WTC11 (cell line): ENCODE results near the gene OR10G8. TPM values are rescaled to one million over a fixed set of nuclear protein-coding genes. Genes with fewer than 3 reads are reported as not detected.

Experiments
- ATAC-seq: fragments of 200-7000 bp; cut with Tn5 transposase; 2 replicates; pipeline ENCODE4 v1.10.0; 2021; ENCODE audit warnings: mild to moderate bottlenecking, moderate library complexity
- CTCF ChIA-PET: fragments of 300-600 bp; sonication (Branson Sonifier 250); formaldehyde crosslinking; loops from one replicate; lab custom pipeline; 2021; ENCODE audit warnings: antibody characterized with exemption; lab: Charles Lee
- POLR2A ChIA-PET: fragments of 350-600 bp; sonication (Branson Sonifier 250); formaldehyde crosslinking; loops from one replicate; lab custom pipeline; 2021; ENCODE audit warnings: antibody characterized with exemption; lab: Charles Lee
- DNase-seq: peaks from one replicate; pipeline ENCODE4 v3.0.0; 2021; ENCODE audit warnings: low spot score
- H3K27ac Mint-ChIP-seq: 2 replicates; pipeline ENCODE4 v1.8.0; 2021; ENCODE audit warnings: mixed read lengths
- H3K27me3 Mint-ChIP-seq: 2 replicates; pipeline ENCODE4 v1.8.0; 2021; ENCODE audit warnings: low read depth, mild to moderate bottlenecking, moderate library complexity, mixed read lengths
- H3K36me3 Mint-ChIP-seq: 2 replicates; pipeline ENCODE4 v1.8.0; 2021; ENCODE audit warnings: mixed read lengths
- H3K4me1 Mint-ChIP-seq: 2 replicates; pipeline ENCODE4 v1.8.0; 2022; ENCODE audit warnings: mixed read lengths
- H3K4me3 Mint-ChIP-seq: 2 replicates; pipeline ENCODE4 v1.8.0; 2021; ENCODE audit warnings: mild to moderate bottlenecking, moderate library complexity, mixed read lengths
- H3K9me3 Mint-ChIP-seq: 2 replicates; pipeline ENCODE4 v1.8.0; 2021; ENCODE audit warnings: mixed read lengths
- ATF1 ChIP-seq: sonication (generic); formaldehyde crosslinking; IDR thresholded peaks from 2 replicates; pipeline ENCODE4 v1.8.1; 2023; ENCODE audit warnings: mild to moderate bottlenecking, moderate library complexity, missing genetic modification reagents
- CREM ChIP-seq: sonication (generic); formaldehyde crosslinking; IDR thresholded peaks from 2 replicates; pipeline ENCODE4 v1.8.1; 2022; ENCODE audit warnings: mild to moderate bottlenecking, missing genetic modification reagents, moderate library complexity
- ELF4 ChIP-seq: sonication (generic); formaldehyde crosslinking; IDR thresholded peaks from 2 replicates; pipeline ENCODE4 v1.8.1; 2022; ENCODE audit warnings: low read depth, mild to moderate bottlenecking, moderate library complexity, missing genetic modification reagents
- ETV6 ChIP-seq: sonication (generic); formaldehyde crosslinking; IDR thresholded peaks from 2 replicates; pipeline ENCODE4 v1.8.1; 2022; ENCODE audit warnings: mild to moderate bottlenecking, missing genetic modification reagents
- FOXJ3 ChIP-seq: sonication (generic); formaldehyde crosslinking; IDR thresholded peaks from 2 replicates; pipeline ENCODE4 v1.9.0; 2021; ENCODE audit warnings: missing genetic modification reagents, mild to moderate bottlenecking, borderline replicate concordance
- GABPB1 ChIP-seq: sonication (generic); formaldehyde crosslinking; IDR thresholded peaks from 2 replicates; pipeline ENCODE4 v1.8.1; 2023; ENCODE audit warnings: mild to moderate bottlenecking, missing genetic modification reagents
- JAZF1 ChIP-seq: fragments of 250-450 bp; sonication (Bioruptor Pico); IDR thresholded peaks from 2 replicates; pipeline ENCODE4 v1.9.0; 2021; ENCODE audit warnings: moderate library complexity, mild to moderate bottlenecking, inconsistent platforms
- KAT7 ChIP-seq: sonication (generic); formaldehyde crosslinking; IDR thresholded peaks from 2 replicates; pipeline ENCODE4 v1.8.1; 2023; ENCODE audit warnings: missing genetic modification reagents, mild to moderate bottlenecking, borderline replicate concordance
- MYBL2 ChIP-seq: sonication (generic); formaldehyde crosslinking; IDR thresholded peaks from 2 replicates; pipeline ENCODE4 v1.8.1; 2023; ENCODE audit warnings: mild to moderate bottlenecking, moderate library complexity, missing genetic modification reagents
- NFATC4 ChIP-seq: fragments of 250-450 bp; sonication (Bioruptor Pico); IDR thresholded peaks from 2 replicates; pipeline ENCODE4 v1.9.0; 2021; ENCODE audit warnings: mild to moderate bottlenecking
- NFE2L1 ChIP-seq: sonication (generic); formaldehyde crosslinking; IDR thresholded peaks from 2 replicates; pipeline ENCODE4 v1.8.1; 2023; ENCODE audit warnings: missing genetic modification reagents
- NR2C2 ChIP-seq: sonication (generic); formaldehyde crosslinking; IDR thresholded peaks from 2 replicates; pipeline ENCODE4 v1.8.0; 2022; ENCODE audit warnings: mild to moderate bottlenecking, missing genetic modification reagents
- PRRX2 ChIP-seq: fragments of 250-450 bp; sonication (Bioruptor Pico); IDR thresholded peaks from 2 replicates; pipeline ENCODE4 v1.8.0; 2021; ENCODE audit warnings: mild to moderate bottlenecking
- RELA ChIP-seq: sonication (generic); formaldehyde crosslinking; IDR thresholded peaks from 2 replicates; pipeline ENCODE4 v1.8.1; 2022; ENCODE audit warnings: missing genetic modification reagents, mild to moderate bottlenecking, borderline replicate concordance
- RORB ChIP-seq: fragments of 250-450 bp; sonication (Bioruptor Pico); IDR thresholded peaks from 2 replicates; pipeline ENCODE4 v1.9.0; 2021; ENCODE audit warnings: mild to moderate bottlenecking
- SMAD3 ChIP-seq: sonication (generic); formaldehyde crosslinking; IDR thresholded peaks from 2 replicates; pipeline ENCODE4 v1.8.0; 2022; ENCODE audit warnings: missing genetic modification reagents, mild to moderate bottlenecking, borderline replicate concordance
- SMAD4 ChIP-seq: sonication (generic); formaldehyde crosslinking; IDR thresholded peaks from 2 replicates; pipeline ENCODE4 v1.8.0; 2022; ENCODE audit warnings: mild to moderate bottlenecking, missing genetic modification reagents
- TCF7 ChIP-seq: sonication (generic); formaldehyde crosslinking; IDR thresholded peaks from 2 replicates; pipeline ENCODE4 v1.8.0; 2022; ENCODE audit warnings: mild to moderate bottlenecking, low read depth, missing genetic modification reagents, moderate library complexity
- TEAD1 ChIP-seq: sonication (generic); formaldehyde crosslinking; IDR thresholded peaks from 2 replicates; pipeline ENCODE4 v1.8.0; 2022; ENCODE audit warnings: mild to moderate bottlenecking, missing genetic modification reagents
- ZNF219 ChIP-seq: sonication (generic); formaldehyde crosslinking; IDR thresholded peaks from 2 replicates; pipeline ENCODE4 v1.8.0; 2023; ENCODE audit warnings: missing genetic modification reagents, mild to moderate bottlenecking, borderline replicate concordance
- total RNA-seq: library from RNA; stranded (reverse); gene quantifications from 3 replicates; pipeline ENCODE4 v1.2.3, GENCODE V29; 2021
- TF ChIP-seq, protein P1 (sequence below): sonication (generic); formaldehyde crosslinking; IDR thresholded peaks from 2 replicates; pipeline ENCODE4 v1.8.0; 2022; ENCODE audit warnings: mild to moderate bottlenecking, missing genetic modification reagents
- TF ChIP-seq, protein P2 (sequence below): sonication (generic); formaldehyde crosslinking; IDR thresholded peaks from 2 replicates; pipeline ENCODE4 v1.8.1; 2023; ENCODE audit warnings: mild to moderate bottlenecking, missing genetic modification reagents, moderate library complexity
- TF ChIP-seq, protein P3 (sequence below): sonication (generic); formaldehyde crosslinking; IDR thresholded peaks from 2 replicates; pipeline ENCODE4 v1.8.0; 2023; ENCODE audit warnings: missing genetic modification reagents
- TF ChIP-seq, protein P4 (sequence below): fragments of 200-600 bp; IDR thresholded peaks from 2 replicates; pipeline ENCODE4 v1.8.0; 2022; ENCODE audit warnings: antibody characterized with exemption
- TF ChIP-seq, protein P5 (sequence below): sonication (generic); formaldehyde crosslinking; IDR thresholded peaks from 2 replicates; pipeline ENCODE4 v1.8.0; 2022; ENCODE audit warnings: mild to moderate bottlenecking, missing genetic modification reagents
- TF ChIP-seq, protein P6 (sequence below): sonication (generic); formaldehyde crosslinking; IDR thresholded peaks from 2 replicates; pipeline ENCODE4 v1.8.0; 2022; ENCODE audit warnings: mild to moderate bottlenecking, missing genetic modification reagents

Gene OR10G8
- total RNA-seq, 1 experiment from 2014 or later = not detected

DNA sequence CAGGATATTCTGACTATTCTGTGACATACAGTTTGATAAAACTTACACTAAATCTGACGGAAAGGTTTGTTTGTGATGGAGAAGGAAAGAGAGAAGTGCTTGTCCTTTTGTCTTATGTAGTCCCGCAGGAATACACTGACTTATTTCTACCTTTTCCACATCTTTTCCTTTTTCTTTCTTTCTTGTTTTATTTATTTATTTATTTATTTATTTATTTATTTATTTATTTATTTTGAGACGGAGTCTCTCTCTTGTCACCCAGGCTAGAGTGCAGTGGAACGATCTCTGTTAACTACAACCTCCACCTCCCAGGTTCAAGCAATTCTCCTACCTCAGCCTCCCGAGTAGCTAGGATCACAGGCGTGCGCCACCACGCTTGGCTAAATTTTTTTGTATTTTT, 45.5 kb downstream of the OR10G8 start:
- Mint-ChIP-seq H3K9me3 (no peaks in the 10 kb centered on the region), H3K4me3 (no peak overlapping the region), H3K27ac (no peak overlapping the region), H3K4me1 (peaks cover 26% of the 10 kb centered on the region), H3K36me3 (no peaks in the 10 kb centered on the region)
- CTCF ChIA-PET = interaction anchor here (0.6 to 1.9 kb wide), 23 partner anchors 8 to 434 kb away, joined by 3 to 29 read pairs (median 5); partner anchors contain the start of gene VWA5A
- no peak for DNase-seq
- ATAC-seq = no peak
- TF ChIP-seq ETV6 (CRISPR knock-in tag) (no peak), NFE2L1 (CRISPR knock-in tag) (no peak), FOXJ3 (CRISPR knock-in tag) (no peak), NR2C2 (no peak), ELF4 (CRISPR knock-in tag) (no peak), KAT7 (CRISPR knock-in tag) (no peak), PRRX2 (CRISPR knock-in tag) (no peak), NFATC4 (no peak), CREM (CRISPR knock-in tag) (no peak), JAZF1 (CRISPR knock-in tag) (no peak)
- TF ChIP-seq, protein P1, sequence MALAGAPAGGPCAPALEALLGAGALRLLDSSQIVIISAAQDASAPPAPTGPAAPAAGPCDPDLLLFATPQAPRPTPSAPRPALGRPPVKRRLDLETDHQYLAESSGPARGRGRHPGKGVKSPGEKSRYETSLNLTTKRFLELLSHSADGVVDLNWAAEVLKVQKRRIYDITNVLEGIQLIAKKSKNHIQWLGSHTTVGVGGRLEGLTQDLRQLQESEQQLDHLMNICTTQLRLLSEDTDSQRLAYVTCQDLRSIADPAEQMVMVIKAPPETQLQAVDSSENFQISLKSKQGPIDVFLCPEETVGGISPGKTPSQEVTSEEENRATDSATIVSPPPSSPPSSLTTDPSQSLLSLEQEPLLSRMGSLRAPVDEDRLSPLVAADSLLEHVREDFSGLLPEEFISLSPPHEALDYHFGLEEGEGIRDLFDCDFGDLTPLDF (CRISPR knock-in tag) = no peak
- TF ChIP-seq, protein P2, sequence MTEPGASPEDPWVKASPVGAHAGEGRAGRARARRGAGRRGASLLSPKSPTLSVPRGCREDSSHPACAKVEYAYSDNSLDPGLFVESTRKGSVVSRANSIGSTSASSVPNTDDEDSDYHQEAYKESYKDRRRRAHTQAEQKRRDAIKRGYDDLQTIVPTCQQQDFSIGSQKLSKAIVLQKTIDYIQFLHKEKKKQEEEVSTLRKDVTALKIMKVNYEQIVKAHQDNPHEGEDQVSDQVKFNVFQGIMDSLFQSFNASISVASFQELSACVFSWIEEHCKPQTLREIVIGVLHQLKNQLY (CRISPR knock-in tag) = no peak
- TF ChIP-seq, all 79 proteins: peak for 0
- H3K27me3 Mint-ChIP-seq = peaks cover 3% of the 10 kb centered on the region; the same call in 1 of the 2 replicates
- POLR2A ChIA-PET = no interaction called here

DNA sequence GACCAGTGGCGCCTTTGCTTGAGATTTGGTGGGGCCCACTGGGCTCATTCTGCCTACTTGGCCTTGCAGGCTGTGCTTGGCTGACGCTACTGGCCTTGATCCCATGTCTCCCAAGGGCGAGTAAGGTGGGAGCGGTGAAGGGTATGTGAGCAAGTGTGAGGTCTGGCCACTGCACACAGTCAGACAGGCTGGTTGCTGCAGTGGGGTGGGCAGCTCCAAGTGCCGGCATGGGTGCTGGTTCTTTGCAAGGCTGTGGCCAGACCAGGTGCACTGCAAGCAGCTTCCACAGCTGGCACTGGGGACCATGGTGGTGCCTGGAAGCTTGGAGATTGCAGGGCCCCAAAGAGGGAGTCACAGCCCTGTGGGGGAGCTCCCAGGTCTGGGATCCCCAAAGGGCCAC, 48.0 kb downstream of the OR10G8 start:
- POLR2A ChIA-PET = no interaction called here
- H3K36me3 Mint-ChIP-seq = no peaks in the 10 kb centered on the region
- no peaks in the 10 kb centered on the region for H3K9me3 Mint-ChIP-seq
- peaks cover 3% of the 10 kb centered on the region; the same call in 1 of the 2 replicates for H3K27me3 Mint-ChIP-seq
- no peak overlapping the region for H3K27ac Mint-ChIP-seq
- CTCF ChIA-PET = interaction anchor here (0.8 to 4.0 kb wide), 4 partner anchors 49 to 672 kb away, joined by 3 to 17 read pairs (median 6); no protein-coding TSS in a partner anchor
- DNase-seq = no peak
- peaks cover 17% of the 10 kb centered on the region for H3K4me1 Mint-ChIP-seq
- TF ChIP-seq SMAD3 (CRISPR knock-in tag) (no peak), ETV6 (CRISPR knock-in tag) (no peak), SMAD4 (CRISPR knock-in tag) (no peak), ZNF219 (CRISPR knock-in tag) (no peak), TCF7 (no peak), ATF1 (CRISPR knock-in tag) (no peak), MYBL2 (CRISPR knock-in tag) (no peak)
- TF ChIP-seq, protein P3, sequence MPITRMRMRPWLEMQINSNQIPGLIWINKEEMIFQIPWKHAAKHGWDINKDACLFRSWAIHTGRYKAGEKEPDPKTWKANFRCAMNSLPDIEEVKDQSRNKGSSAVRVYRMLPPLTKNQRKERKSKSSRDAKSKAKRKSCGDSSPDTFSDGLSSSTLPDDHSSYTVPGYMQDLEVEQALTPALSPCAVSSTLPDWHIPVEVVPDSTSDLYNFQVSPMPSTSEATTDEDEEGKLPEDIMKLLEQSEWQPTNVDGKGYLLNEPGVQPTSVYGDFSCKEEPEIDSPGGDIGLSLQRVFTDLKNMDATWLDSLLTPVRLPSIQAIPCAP (CRISPR knock-in tag) = no peak
- H3K4me3 Mint-ChIP-seq = no peak overlapping the region
- ATAC-seq = no peak

DNA sequence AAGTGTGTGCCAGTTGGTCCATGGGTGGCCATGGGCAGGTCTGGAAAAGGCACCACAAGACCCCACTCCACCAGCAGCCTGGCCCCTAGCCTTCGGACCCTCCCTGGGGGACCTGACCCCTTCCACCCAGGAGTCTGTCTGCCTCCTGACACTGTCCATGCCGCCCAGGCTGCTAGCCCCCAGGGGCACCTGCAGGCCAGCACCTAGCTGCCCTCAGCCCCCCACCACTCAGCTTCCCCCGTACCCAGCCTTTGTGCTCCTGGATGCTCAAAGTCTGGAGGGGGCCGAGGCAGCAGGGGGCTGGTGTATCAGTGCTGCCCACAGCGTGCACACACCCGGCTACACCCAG, 48.9 kb downstream of the OR10G8 start:
- ChIA-PET CTCF (interaction anchor here (1.3 to 4.0 kb wide), 4 partner anchors 24 to 300 kb away, joined by 3 to 17 read pairs (median 6); no protein-coding TSS in a partner anchor), POLR2A (no interaction called here)
- Mint-ChIP-seq H3K4me3 (no peak overlapping the region), H3K36me3 (no peaks in the 10 kb centered on the region), H3K4me1 (peaks cover 12% of the 10 kb centered on the region), H3K27me3 (no peaks in the 10 kb centered on the region), H3K27ac (no peak overlapping the region), H3K9me3 (no peaks in the 10 kb centered on the region)
- DNase-seq = no peak
- no peak for ATAC-seq
- TF ChIP-seq TEAD1 (CRISPR knock-in tag) = no peak
- no peak for TF ChIP-seq RORB (CRISPR knock-in tag)
- no peak for TF ChIP-seq SMAD3 (CRISPR knock-in tag)
- TF ChIP-seq, protein P4, sequence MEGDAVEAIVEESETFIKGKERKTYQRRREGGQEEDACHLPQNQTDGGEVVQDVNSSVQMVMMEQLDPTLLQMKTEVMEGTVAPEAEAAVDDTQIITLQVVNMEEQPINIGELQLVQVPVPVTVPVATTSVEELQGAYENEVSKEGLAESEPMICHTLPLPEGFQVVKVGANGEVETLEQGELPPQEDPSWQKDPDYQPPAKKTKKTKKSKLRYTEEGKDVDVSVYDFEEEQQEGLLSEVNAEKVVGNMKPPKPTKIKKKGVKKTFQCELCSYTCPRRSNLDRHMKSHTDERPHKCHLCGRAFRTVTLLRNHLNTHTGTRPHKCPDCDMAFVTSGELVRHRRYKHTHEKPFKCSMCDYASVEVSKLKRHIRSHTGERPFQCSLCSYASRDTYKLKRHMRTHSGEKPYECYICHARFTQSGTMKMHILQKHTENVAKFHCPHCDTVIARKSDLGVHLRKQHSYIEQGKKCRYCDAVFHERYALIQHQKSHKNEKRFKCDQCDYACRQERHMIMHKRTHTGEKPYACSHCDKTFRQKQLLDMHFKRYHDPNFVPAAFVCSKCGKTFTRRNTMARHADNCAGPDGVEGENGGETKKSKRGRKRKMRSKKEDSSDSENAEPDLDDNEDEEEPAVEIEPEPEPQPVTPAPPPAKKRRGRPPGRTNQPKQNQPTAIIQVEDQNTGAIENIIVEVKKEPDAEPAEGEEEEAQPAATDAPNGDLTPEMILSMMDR = no peak
- TF ChIP-seq GABPB1 (CRISPR knock-in tag) = no peak
- TF ChIP-seq, protein P1 (CRISPR knock-in tag) = no peak
- TF ChIP-seq RELA = no peak
- TF ChIP-seq NFATC4 = no peak
- no peak for TF ChIP-seq CREM (CRISPR knock-in tag)
- TF ChIP-seq, protein P5, sequence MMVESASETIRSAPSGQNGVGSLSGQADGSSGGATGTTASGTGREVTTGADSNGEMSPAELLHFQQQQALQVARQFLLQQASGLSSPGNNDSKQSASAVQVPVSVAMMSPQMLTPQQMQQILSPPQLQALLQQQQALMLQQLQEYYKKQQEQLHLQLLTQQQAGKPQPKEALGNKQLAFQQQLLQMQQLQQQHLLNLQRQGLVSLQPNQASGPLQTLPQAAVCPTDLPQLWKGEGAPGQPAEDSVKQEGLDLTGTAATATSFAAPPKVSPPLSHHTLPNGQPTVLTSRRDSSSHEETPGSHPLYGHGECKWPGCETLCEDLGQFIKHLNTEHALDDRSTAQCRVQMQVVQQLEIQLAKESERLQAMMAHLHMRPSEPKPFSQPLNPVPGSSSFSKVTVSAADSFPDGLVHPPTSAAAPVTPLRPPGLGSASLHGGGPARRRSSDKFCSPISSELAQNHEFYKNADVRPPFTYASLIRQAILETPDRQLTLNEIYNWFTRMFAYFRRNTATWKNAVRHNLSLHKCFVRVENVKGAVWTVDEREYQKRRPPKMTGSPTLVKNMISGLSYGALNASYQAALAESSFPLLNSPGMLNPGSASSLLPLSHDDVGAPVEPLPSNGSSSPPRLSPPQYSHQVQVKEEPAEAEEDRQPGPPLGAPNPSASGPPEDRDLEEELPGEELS (CRISPR knock-in tag) = no peak
- TF ChIP-seq, protein P6, sequence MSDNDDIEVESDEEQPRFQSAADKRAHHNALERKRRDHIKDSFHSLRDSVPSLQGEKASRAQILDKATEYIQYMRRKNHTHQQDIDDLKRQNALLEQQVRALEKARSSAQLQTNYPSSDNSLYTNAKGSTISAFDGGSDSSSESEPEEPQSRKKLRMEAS (CRISPR knock-in tag) = no peak
